Cardiac fibroblast (primary cell): Measurements from ENCODE around the gene ATXN2L.

Experiments used
- DNase-seq, 2 donors: peaks; one replicate each; pipeline versions ENCODE4 v3.0.0 to v3.0.0-alpha.2; 2010; ENCODE audit warnings: low read depth in 2 of 2
- H3K4me3 ChIP-seq, 2 donors: replicated peaks in 1 of 2; 1 replicate in 1 of 2; 2 replicates in 1 of 2; pipeline ENCODE4 v1.5.1; 2011; ENCODE audit warnings: low read depth in 2 of 2, low read length in 2 of 2, mild to moderate bottlenecking in 2 of 2, moderate library complexity in 1 of 2
- CTCF ChIP-seq: IDR thresholded peaks from one replicate; pipeline ENCODE4 v1.5.1; 2011; ENCODE audit warnings: low read depth, mild to moderate bottlenecking, low read length, inconsistent platforms

ATXN2L gene

GRCh38 chr16:28830531-28830930 lies 7.7 kb downstream of the ATXN2L start:
- no peak overlapping the region for H3K4me3 ChIP-seq
- no peak for TF ChIP-seq CTCF
- DNase-seq: no peak

- H3K4me3 ChIP-seq: no peak overlapping the region
- DNase-seq: no peak
- no peak for TF ChIP-seq CTCF
Observed at GRCh38 chr16:28834349-28834748, 11.6 kb downstream of the ATXN2L start.

- no peak for TF ChIP-seq CTCF
- H3K4me3 ChIP-seq: no peak overlapping the region
- no peak for DNase-seq
Observed at GRCh38 chr16:28834873-28835863, 12.4 kb downstream of the ATXN2L start.

- DNase-seq: no peak
- H3K4me3 ChIP-seq: no peak overlapping the region
- TF ChIP-seq CTCF: no peak
Observed at GRCh38 chr16:28835864-28836760, 13.3 kb downstream of the ATXN2L start.

GRCh38 chr16:28836761-28837064 lies 13.9 kb downstream of the ATXN2L start:
- TF ChIP-seq CTCF: no peak
- no peak overlapping the region for H3K4me3 ChIP-seq
- DNase-seq: no peak

- no peak overlapping the region for H3K4me3 ChIP-seq
- no peak for DNase-seq
- no peak for TF ChIP-seq CTCF
Observed at GRCh38 chr16:28837672-28838557, 15.1 kb downstream of the ATXN2L start.
